GM10266 (cell line): Measurements from ENCODE around the gene ZNF311.

ENCODE experiments used
- DNase-seq: peaks from one replicate; pipeline ENCODE4 v3.0.0; 2012; ENCODE audit errors: extremely low spot score
- TF ChIP-seq, protein P1 (sequence below): IDR thresholded peaks from 2 replicates; pipeline ENCODE4 v1.5.1; 2012; ENCODE audit warnings: mild to moderate bottlenecking, low read depth; ENCODE audit not compliant: control insufficient read depth, insufficient read depth; ENCODE audit errors: missing control alignments

Gene ZNF311

GRCh38 chr6:28947831-28948270 lies 57.3 kb downstream of the ZNF311 start:
- TF ChIP-seq, protein P1, sequence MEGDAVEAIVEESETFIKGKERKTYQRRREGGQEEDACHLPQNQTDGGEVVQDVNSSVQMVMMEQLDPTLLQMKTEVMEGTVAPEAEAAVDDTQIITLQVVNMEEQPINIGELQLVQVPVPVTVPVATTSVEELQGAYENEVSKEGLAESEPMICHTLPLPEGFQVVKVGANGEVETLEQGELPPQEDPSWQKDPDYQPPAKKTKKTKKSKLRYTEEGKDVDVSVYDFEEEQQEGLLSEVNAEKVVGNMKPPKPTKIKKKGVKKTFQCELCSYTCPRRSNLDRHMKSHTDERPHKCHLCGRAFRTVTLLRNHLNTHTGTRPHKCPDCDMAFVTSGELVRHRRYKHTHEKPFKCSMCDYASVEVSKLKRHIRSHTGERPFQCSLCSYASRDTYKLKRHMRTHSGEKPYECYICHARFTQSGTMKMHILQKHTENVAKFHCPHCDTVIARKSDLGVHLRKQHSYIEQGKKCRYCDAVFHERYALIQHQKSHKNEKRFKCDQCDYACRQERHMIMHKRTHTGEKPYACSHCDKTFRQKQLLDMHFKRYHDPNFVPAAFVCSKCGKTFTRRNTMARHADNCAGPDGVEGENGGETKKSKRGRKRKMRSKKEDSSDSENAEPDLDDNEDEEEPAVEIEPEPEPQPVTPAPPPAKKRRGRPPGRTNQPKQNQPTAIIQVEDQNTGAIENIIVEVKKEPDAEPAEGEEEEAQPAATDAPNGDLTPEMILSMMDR: no peak
- DNase-seq: no peak

DNA sequence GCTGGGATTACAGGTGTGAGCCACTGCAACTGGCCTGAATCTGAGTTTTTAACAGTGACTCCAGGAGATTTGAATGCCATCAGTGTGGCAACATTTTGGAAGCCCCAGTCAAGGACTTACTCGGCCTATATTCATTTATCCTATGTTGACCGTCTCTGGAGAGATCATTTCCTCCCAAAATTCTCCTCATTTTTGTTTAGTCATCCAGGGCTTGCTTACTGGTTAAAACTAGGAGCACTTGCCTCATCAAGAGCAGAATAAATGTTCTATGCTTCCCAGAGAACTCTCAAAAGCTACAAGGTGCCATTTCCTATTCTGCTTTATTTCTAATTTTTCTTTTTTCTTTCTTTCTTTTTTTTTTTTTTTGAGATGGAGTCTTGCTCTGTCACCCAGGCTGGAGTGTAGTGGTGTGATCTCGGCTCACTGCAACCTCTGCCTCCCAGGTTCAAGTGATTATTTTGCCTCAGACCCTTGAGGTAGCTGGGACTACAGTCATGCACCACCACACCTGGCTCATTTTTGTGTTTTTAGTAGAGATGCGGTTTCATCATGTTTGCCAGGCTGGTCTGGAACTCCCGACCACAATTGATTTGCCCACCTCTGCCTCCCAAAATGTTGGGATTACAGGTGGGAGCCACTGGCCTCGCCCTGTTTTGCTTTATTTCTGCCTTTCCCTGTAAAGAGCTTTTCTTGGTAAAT lies 57.9 kb downstream of the ZNF311 start:
- DNase-seq: no peak
- TF ChIP-seq, protein P1: no peak

DNA sequence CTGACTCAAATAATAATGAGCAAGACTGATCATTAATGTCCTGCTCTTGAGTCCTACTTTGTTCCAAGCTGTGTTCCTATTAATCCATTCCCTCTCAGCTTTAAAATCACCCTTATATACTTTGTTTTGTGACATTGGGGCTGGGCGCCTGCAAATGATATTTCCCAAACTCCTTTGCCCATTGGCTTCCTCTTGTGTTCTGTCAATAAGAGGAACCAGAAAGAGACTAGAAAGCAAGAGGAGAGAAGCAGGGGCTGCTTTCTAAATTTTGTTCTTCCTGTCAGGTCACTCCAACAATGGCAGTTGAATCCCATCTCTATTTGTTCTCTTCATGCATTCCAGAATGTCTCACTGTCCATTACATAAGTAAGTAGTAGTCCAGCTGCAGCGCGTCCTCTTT lies 59.8 kb downstream of the ZNF311 start:
- TF ChIP-seq, protein P1: no peak
- no peak for DNase-seq
